ENCODE data around the gene C22orf15. TPM values are rescaled to one million over a fixed set of nuclear protein-coding genes. Genes with fewer than 3 reads are reported as not detected.

Gene C22orf15
- total RNA-seq, 1 donor: 0.18 TPM

GRCh38 chr22:23754980-23755636 lies 7.7 kb upstream of the C22orf15 start:
- peak; percentile 86 for DNase-seq (ENCODE audit: low read depth)
- TF ChIP-seq CTCF (IDR thresholded peaks at IDR 0.05; ENCODE audit: insufficient read depth, low read length): no peak
- no peak overlapping the region for H3K4me3 ChIP-seq (ENCODE audit: low read depth, low read length)

GRCh38 chr22:23755711-23756110 lies 7.1 kb upstream of the C22orf15 start:
- DNase-seq (ENCODE audit: low read depth): no peak
- no peak overlapping the region for H3K4me3 ChIP-seq (ENCODE audit: low read depth, low read length)
- TF ChIP-seq CTCF (IDR thresholded peaks at IDR 0.05; ENCODE audit: insufficient read depth, low read length): no peak

- no peak for TF ChIP-seq CTCF (IDR thresholded peaks at IDR 0.05; ENCODE audit: insufficient read depth, low read length)
- no peak for DNase-seq (ENCODE audit: low read depth)
- no peak overlapping the region for H3K4me3 ChIP-seq (ENCODE audit: low read depth, low read length)
Measured at GRCh38 chr22:23756891-23757290, 5.9 kb upstream of the C22orf15 start.

- no peak for TF ChIP-seq CTCF (IDR thresholded peaks at IDR 0.05; ENCODE audit: insufficient read depth, low read length)
- DNase-seq (ENCODE audit: low read depth): no peak
- no peak overlapping the region for H3K4me3 ChIP-seq (ENCODE audit: low read depth, low read length)
Measured at GRCh38 chr22:23759566-23759965, 3.2 kb upstream of the C22orf15 start.

- TF ChIP-seq CTCF (IDR thresholded peaks at IDR 0.05; ENCODE audit: insufficient read depth, low read length): no peak
- no peak overlapping the region for H3K4me3 ChIP-seq (ENCODE audit: low read depth, low read length)
- DNase-seq (ENCODE audit: low read depth): no peak
Measured at GRCh38 chr22:23760056-23760455, 2.7 kb upstream of the C22orf15 start.

GRCh38 chr22:23763579-23763945 lies 772 bp downstream of the C22orf15 start:
- no peak for DNase-seq (ENCODE audit: low read depth)
- H3K4me3 ChIP-seq (ENCODE audit: low read depth, low read length): no peak overlapping the region

More at GRCh38 chr22:23763579-23763945, 772 bp downstream of the C22orf15 start:
- TF ChIP-seq CTCF (IDR thresholded peaks at IDR 0.05; ENCODE audit: insufficient read depth, low read length): no peak
